Neural cell (in vitro differentiated cells): ENCODE results near the gene HRC. TPM values are rescaled to one million over a fixed set of nuclear protein-coding genes. Genes with fewer than 3 reads are reported as not detected.

Experiments
- H2AFZ ChIP-seq: fragments of 200-600, 300-800 bp; sonication (generic), shearing (Covaris generic); 2 replicates; pipeline ENCODE4 v1.6.0; 2014; ENCODE audit warnings: low read depth, mild to moderate bottlenecking, antibody characterized with exemption, low read length, moderate library complexity
- H3F3A ChIP-seq: fragments of 200-600 bp; shearing (Covaris generic); 2 replicates; pipeline ENCODE4 v1.6.1; 2016; ENCODE audit warnings: mild to moderate bottlenecking, moderate library complexity, mixed read lengths, antibody characterized with exemption, low read length; ENCODE audit not compliant: insufficient read depth, poor library complexity, severe bottlenecking
- H3K27ac ChIP-seq: fragments of 200-600, 300-800 bp; sonication (generic), shearing (Covaris generic); 2 replicates; pipeline ENCODE4 v1.5.1; 2014; ENCODE audit warnings: mild to moderate bottlenecking, low read length, moderate library complexity
- H3K27me3 ChIP-seq: fragments of 300-800, 200-600 bp; sonication (generic), shearing (Covaris generic); 2 replicates; pipeline ENCODE4 v1.6.0; 2014; ENCODE audit warnings: mild to moderate bottlenecking, low read depth, low read length, moderate library complexity; ENCODE audit not compliant: insufficient read depth
- H3K36me3 ChIP-seq: fragments of 300-800, 200-600 bp; sonication (generic), shearing (Covaris generic); 2 replicates; pipeline ENCODE4 v1.5.1; 2014; ENCODE audit warnings: mild to moderate bottlenecking, antibody characterized with exemption, low read length, moderate library complexity; ENCODE audit not compliant: insufficient read depth
- H3K4me2 ChIP-seq: fragments of 300-800, 200-600 bp; sonication (generic), shearing (Covaris generic); 2 replicates; pipeline ENCODE4 v1.6.0; 2014; ENCODE audit warnings: mild to moderate bottlenecking, low read length
- H3K4me3 ChIP-seq: fragments of 300-800, 200-600 bp; sonication (generic), shearing (Covaris generic); 2 replicates; pipeline ENCODE4 v1.5.1; 2014; ENCODE audit warnings: mild to moderate bottlenecking, low read length, moderate library complexity
- H3K79me2 ChIP-seq: fragments of 200-600 bp; shearing (Covaris generic); replicated peaks from 2 replicates; pipeline ENCODE4 v1.6.0; 2014; ENCODE audit warnings: mild to moderate bottlenecking, low read length, moderate library complexity; ENCODE audit not compliant: insufficient read depth
- H3K9ac ChIP-seq: fragments of 300-800, 200-600 bp; sonication (generic), shearing (Covaris generic); 2 replicates; pipeline ENCODE4 v1.6.1; 2016; ENCODE audit warnings: mild to moderate bottlenecking, low read length, mixed read lengths
- H3K9me2 ChIP-seq: fragments of 200-600 bp; shearing (Covaris generic); 2 replicates; pipeline ENCODE4 v1.6.1; 2016; ENCODE audit warnings: mild to moderate bottlenecking, low read length, mixed read lengths; ENCODE audit not compliant: insufficient read depth
- H3K9me3 ChIP-seq: fragments of 200-600, 300-800 bp; sonication (generic), shearing (Covaris generic); 2 replicates; pipeline ENCODE4 v1.6.1; 2016; ENCODE audit warnings: mild to moderate bottlenecking, mixed run types, low read length, moderate library complexity, mixed read lengths
- H4K20me1 ChIP-seq: fragments of 200-600 bp; shearing (Covaris generic); 2 replicates; pipeline ENCODE4 v1.6.1; 2016; ENCODE audit warnings: mild to moderate bottlenecking, mixed run types; ENCODE audit not compliant: insufficient read depth
- EP300 ChIP-seq: fragments of 450-650 bp; conservative IDR thresholded peaks from 2 replicates; pipeline ENCODE4 v1.6.1; 2014; ENCODE audit warnings: antibody characterized with exemption, mild to moderate bottlenecking, moderate library complexity; ENCODE audit not compliant: poor library complexity, severe bottlenecking
- EZH2 ChIP-seq: fragments of 200-600, 300-800 bp; shearing (Covaris generic), sonication (generic); IDR thresholded peaks from 2 replicates; pipeline ENCODE4 v1.6.1; 2014; ENCODE audit warnings: antibody characterized with exemption, low read length, borderline replicate concordance, mild to moderate bottlenecking; ENCODE audit not compliant: insufficient read depth, poor library complexity, severe bottlenecking
- MXI1 ChIP-seq: fragments of 450-650 bp; conservative IDR thresholded peaks from 2 replicates; pipeline ENCODE4 v1.6.1; 2014; ENCODE audit warnings: antibody characterized with exemption, mild to moderate bottlenecking; ENCODE audit not compliant: poor library complexity, severe bottlenecking
- POLR2AphosphoS5 ChIP-seq: IDR thresholded peaks from 2 replicates; pipeline ENCODE4 v1.6.1; 2012
- RAD21 ChIP-seq: fragments of 450-650 bp; conservative IDR thresholded peaks from 2 replicates; pipeline ENCODE4 v1.6.1; 2014; ENCODE audit warnings: antibody characterized with exemption, mild to moderate bottlenecking, moderate library complexity
- SMC3 ChIP-seq: fragments of 450-650 bp; conservative IDR thresholded peaks from 2 replicates; pipeline ENCODE4 v1.6.1; 2014; ENCODE audit warnings: antibody characterized with exemption, mild to moderate bottlenecking, moderate library complexity; ENCODE audit not compliant: poor library complexity
- TAF1 ChIP-seq: IDR thresholded peaks from 2 replicates; pipeline ENCODE4 v1.6.1; 2012; ENCODE audit warnings: low read depth
- polyA plus RNA-seq: library from polyadenylated mRNA; depleted of rRNA; stranded (reverse); fragments of >200 nt; gene quantifications from 2 replicates; pipeline ENCODE4 v1.2.3, GENCODE V29; 2014
- TF ChIP-seq, protein P1 (sequence below): IDR thresholded peaks from 2 replicates; pipeline ENCODE4 v1.6.1; 2012; ENCODE audit warnings: borderline replicate concordance
- TF ChIP-seq, protein P2 (sequence below): fragments of 450-650 bp; IDR thresholded peaks from 2 replicates; pipeline ENCODE4 v1.5.1; 2014; ENCODE audit warnings: antibody characterized with exemption, mild to moderate bottlenecking, moderate library complexity; ENCODE audit not compliant: poor library complexity, severe bottlenecking

The HRC gene
- polyA plus RNA-seq, 1 donor from 2014 or later: not detected

DNA sequence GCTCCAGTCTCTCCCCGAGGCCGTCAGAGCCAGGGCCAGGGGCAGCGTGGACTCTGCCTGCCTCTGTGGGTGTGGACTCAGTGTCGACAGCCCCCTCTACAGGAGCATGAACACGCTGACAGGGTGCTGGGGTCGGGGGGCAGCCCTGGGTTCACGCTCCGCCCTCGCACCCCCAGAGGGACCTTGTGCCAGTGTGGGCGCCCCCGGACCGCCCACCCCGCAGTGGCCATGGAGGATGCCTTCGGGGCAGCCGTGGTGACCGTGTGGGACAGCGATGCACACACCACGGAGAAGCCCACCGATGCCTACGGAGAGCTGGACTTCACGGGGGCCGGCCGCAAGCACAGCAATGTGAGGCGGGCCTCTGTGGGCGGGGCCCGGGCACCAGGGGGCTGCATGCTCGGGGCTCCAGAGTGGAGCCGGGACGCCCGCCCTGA lies 10.7 kb upstream of the HRC start:
- no peak overlapping the region for H2AFZ ChIP-seq
- no peaks in the 10 kb centered on the region for H3K36me3 ChIP-seq
- H3K9me2 ChIP-seq: no peaks in the 10 kb centered on the region
- H3K4me2 ChIP-seq: no peak overlapping the region
- H3K4me3 ChIP-seq: no peak overlapping the region
- H3K27me3 ChIP-seq: no peaks in the 10 kb centered on the region
- H3K9me3 ChIP-seq: no peaks in the 10 kb centered on the region
- no peak overlapping the region for H3K27ac ChIP-seq
- H3K9ac ChIP-seq: no peak overlapping the region
- H3K79me2 ChIP-seq: no peaks in the 10 kb centered on the region
- no peaks in the 10 kb centered on the region for H4K20me1 ChIP-seq
- H3F3A ChIP-seq: no peaks in the 10 kb centered on the region
- TF ChIP-seq EZH2 (no peak), SMC3 (no peak), RAD21 (no peak), MXI1 (no peak), TAF1 (no peak), POLR2AphosphoS5 (no peak), EP300 (no peak)

DNA sequence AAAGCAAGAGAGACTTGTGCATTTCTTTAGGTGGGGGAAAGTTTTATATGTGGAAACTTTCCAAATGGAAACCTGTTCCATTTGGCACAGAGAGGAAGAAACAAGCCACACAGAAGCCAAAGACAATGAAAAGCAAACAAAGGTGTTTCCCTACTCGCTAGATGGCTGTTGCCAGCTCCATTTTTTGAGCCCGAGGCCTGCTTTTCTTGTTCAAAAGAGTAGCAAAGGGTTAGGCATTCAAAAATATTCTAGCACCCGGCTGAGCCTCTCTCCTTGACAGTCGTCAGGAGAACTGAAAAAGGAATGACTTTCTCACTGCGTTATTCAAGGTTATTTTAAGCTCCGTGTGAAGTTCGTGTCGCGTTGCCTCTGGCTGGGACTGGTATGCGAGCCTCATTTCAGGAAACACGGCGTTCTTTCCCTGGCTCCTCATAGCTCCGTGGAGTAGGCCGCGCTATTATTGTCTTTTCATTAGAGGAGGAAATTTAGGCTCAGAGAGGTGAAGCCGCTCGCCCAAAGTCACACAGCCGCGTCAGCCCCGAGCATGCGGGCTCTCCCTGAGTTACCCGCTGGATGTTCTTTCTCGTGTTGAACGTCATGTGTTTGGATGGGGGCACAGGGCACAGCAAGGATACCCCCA lies 10.0 kb upstream of the HRC start:
- Histone ChIP-seq H2AFZ (no peak overlapping the region), H3K79me2 (no peaks in the 10 kb centered on the region), H3F3A (no peaks in the 10 kb centered on the region), H4K20me1 (no peaks in the 10 kb centered on the region), H3K36me3 (no peaks in the 10 kb centered on the region), H3K4me3 (no peak overlapping the region), H3K4me2 (no peak overlapping the region), H3K27me3 (no peaks in the 10 kb centered on the region), H3K9me2 (no peaks in the 10 kb centered on the region), H3K27ac (no peak overlapping the region), H3K9ac (no peak overlapping the region), H3K9me3 (no peaks in the 10 kb centered on the region)
- no peak for TF ChIP-seq MXI1
- TF ChIP-seq, protein P1, sequence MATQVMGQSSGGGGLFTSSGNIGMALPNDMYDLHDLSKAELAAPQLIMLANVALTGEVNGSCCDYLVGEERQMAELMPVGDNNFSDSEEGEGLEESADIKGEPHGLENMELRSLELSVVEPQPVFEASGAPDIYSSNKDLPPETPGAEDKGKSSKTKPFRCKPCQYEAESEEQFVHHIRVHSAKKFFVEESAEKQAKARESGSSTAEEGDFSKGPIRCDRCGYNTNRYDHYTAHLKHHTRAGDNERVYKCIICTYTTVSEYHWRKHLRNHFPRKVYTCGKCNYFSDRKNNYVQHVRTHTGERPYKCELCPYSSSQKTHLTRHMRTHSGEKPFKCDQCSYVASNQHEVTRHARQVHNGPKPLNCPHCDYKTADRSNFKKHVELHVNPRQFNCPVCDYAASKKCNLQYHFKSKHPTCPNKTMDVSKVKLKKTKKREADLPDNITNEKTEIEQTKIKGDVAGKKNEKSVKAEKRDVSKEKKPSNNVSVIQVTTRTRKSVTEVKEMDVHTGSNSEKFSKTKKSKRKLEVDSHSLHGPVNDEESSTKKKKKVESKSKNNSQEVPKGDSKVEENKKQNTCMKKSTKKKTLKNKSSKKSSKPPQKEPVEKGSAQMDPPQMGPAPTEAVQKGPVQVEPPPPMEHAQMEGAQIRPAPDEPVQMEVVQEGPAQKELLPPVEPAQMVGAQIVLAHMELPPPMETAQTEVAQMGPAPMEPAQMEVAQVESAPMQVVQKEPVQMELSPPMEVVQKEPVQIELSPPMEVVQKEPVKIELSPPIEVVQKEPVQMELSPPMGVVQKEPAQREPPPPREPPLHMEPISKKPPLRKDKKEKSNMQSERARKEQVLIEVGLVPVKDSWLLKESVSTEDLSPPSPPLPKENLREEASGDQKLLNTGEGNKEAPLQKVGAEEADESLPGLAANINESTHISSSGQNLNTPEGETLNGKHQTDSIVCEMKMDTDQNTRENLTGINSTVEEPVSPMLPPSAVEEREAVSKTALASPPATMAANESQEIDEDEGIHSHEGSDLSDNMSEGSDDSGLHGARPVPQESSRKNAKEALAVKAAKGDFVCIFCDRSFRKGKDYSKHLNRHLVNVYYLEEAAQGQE: no peak
- no peak for TF ChIP-seq EP300
- TF ChIP-seq EZH2: no peak
- no peak for TF ChIP-seq TAF1
- TF ChIP-seq, protein P2, sequence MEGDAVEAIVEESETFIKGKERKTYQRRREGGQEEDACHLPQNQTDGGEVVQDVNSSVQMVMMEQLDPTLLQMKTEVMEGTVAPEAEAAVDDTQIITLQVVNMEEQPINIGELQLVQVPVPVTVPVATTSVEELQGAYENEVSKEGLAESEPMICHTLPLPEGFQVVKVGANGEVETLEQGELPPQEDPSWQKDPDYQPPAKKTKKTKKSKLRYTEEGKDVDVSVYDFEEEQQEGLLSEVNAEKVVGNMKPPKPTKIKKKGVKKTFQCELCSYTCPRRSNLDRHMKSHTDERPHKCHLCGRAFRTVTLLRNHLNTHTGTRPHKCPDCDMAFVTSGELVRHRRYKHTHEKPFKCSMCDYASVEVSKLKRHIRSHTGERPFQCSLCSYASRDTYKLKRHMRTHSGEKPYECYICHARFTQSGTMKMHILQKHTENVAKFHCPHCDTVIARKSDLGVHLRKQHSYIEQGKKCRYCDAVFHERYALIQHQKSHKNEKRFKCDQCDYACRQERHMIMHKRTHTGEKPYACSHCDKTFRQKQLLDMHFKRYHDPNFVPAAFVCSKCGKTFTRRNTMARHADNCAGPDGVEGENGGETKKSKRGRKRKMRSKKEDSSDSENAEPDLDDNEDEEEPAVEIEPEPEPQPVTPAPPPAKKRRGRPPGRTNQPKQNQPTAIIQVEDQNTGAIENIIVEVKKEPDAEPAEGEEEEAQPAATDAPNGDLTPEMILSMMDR: no peak
- TF ChIP-seq POLR2AphosphoS5: no peak
- no peak for TF ChIP-seq SMC3
- TF ChIP-seq RAD21: no peak
